DOHH2 (cell line): ENCODE data around the gene TRIM38.
"Not testable (repeated sequence)": the region's sequence is repeated elsewhere in the genome, so short reads cannot be mapped to it uniquely, and the experiment has no call there.

ENCODE experiments used
- H3F3A ChIP-seq: fragments of 200-600 bp; sonication (generic), shearing (Covaris generic); 2 replicates; pipeline ENCODE4 v1.6.0; 2016; ENCODE audit warnings: antibody characterized with exemption, mild to moderate bottlenecking; ENCODE audit not compliant: control insufficient read depth, insufficient read depth
- H3K27ac ChIP-seq: fragments of 200-600 bp; sonication (generic); 2 replicates; pipeline ENCODE4 v1.5.1; 2014; ENCODE audit warnings: low read depth, mild to moderate bottlenecking, low read length, moderate library complexity
- H3K27me3 ChIP-seq: fragments of 200-600 bp; sonication (generic); 2 replicates; pipeline ENCODE4 v1.6.1; 2014; ENCODE audit warnings: mild to moderate bottlenecking, low read length, mixed read lengths; ENCODE audit not compliant: control insufficient read depth
- H3K36me3 ChIP-seq: fragments of 200-600 bp; sonication (generic); 2 replicates; pipeline ENCODE4 v1.6.1; 2014; ENCODE audit warnings: mild to moderate bottlenecking, low read length, moderate library complexity, mixed read lengths; ENCODE audit not compliant: control insufficient read depth
- H3K4me1 ChIP-seq: fragments of 200-600 bp; sonication (generic); 2 replicates; pipeline ENCODE4 v1.6.1; 2014; ENCODE audit warnings: mild to moderate bottlenecking, low read length, mixed read lengths; ENCODE audit not compliant: control insufficient read depth
- H3K4me2 ChIP-seq: fragments of 200-600 bp; sonication (generic); 2 replicates; pipeline ENCODE4 v1.6.0; 2014; ENCODE audit warnings: mild to moderate bottlenecking, low read length, moderate library complexity
- H3K4me3 ChIP-seq: fragments of 200-600 bp; sonication (generic); 2 replicates; pipeline ENCODE4 v1.5.1; 2014; ENCODE audit warnings: mild to moderate bottlenecking, low read length, mixed read lengths
- H3K79me2 ChIP-seq: fragments of 200-600 bp; sonication (generic); 2 replicates; pipeline ENCODE4 v1.6.1; 2014; ENCODE audit warnings: mild to moderate bottlenecking, low read length, mixed read lengths; ENCODE audit not compliant: control insufficient read depth
- H3K9me2 ChIP-seq: fragments of 200-600 bp; sonication (generic); replicated peaks from 2 replicates; pipeline ENCODE4 v1.6.1; 2014; ENCODE audit warnings: mild to moderate bottlenecking, low read length, mixed read lengths; ENCODE audit not compliant: control insufficient read depth
- H3K9me3 ChIP-seq: fragments of 200-600 bp; sonication (generic); 2 replicates; pipeline ENCODE4 v1.6.1; 2014; ENCODE audit warnings: antibody characterized with exemption, low read length, mixed read lengths; ENCODE audit not compliant: control insufficient read depth, insufficient read depth
- H4K20me1 ChIP-seq: fragments of 200-600 bp; sonication (generic); 2 replicates; pipeline ENCODE4 v1.6.0; 2014; ENCODE audit warnings: low read depth, mild to moderate bottlenecking, antibody characterized with exemption, low read length, moderate library complexity; ENCODE audit not compliant: control insufficient read depth, insufficient read depth
- EZH2phosphoT487 ChIP-seq: fragments of 200-600 bp; sonication (generic); IDR thresholded peaks from 2 replicates; pipeline ENCODE4 v1.6.1; 2017; ENCODE audit warnings: borderline replicate concordance, mild to moderate bottlenecking, antibody characterized with exemption, low read length, moderate library complexity, mixed read lengths
- TF ChIP-seq, protein P1 (sequence below): fragments of 200-600 bp; sonication (generic); IDR thresholded peaks from one replicate; pipeline ENCODE4 v1.5.1; 2014; ENCODE audit warnings: antibody characterized with exemption, mild to moderate bottlenecking, low read depth, low read length; ENCODE audit not compliant: poor library complexity, severe bottlenecking

Gene TRIM38

GRCh38 chr6:25927756-25928216 lies 34.8 kb upstream of the TRIM38 start:
- Histone ChIP-seq H3F3A (no peaks in the 10 kb centered on the region), H3K79me2 (no peaks in the 10 kb centered on the region), H3K27me3 (no peaks in the 10 kb centered on the region), H3K36me3 (no peaks in the 10 kb centered on the region), H3K27ac (no peak overlapping the region), H3K4me2 (no peak overlapping the region), H4K20me1 (no peaks in the 10 kb centered on the region), H3K4me3 (no peak overlapping the region), H3K9me2 (no peaks in the 10 kb centered on the region), H3K4me1 (no peaks in the 10 kb centered on the region), H3K9me3 (no peaks in the 10 kb centered on the region)
- no peak for TF ChIP-seq EZH2phosphoT487
- TF ChIP-seq, protein P1, sequence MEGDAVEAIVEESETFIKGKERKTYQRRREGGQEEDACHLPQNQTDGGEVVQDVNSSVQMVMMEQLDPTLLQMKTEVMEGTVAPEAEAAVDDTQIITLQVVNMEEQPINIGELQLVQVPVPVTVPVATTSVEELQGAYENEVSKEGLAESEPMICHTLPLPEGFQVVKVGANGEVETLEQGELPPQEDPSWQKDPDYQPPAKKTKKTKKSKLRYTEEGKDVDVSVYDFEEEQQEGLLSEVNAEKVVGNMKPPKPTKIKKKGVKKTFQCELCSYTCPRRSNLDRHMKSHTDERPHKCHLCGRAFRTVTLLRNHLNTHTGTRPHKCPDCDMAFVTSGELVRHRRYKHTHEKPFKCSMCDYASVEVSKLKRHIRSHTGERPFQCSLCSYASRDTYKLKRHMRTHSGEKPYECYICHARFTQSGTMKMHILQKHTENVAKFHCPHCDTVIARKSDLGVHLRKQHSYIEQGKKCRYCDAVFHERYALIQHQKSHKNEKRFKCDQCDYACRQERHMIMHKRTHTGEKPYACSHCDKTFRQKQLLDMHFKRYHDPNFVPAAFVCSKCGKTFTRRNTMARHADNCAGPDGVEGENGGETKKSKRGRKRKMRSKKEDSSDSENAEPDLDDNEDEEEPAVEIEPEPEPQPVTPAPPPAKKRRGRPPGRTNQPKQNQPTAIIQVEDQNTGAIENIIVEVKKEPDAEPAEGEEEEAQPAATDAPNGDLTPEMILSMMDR: no peak

DNA sequence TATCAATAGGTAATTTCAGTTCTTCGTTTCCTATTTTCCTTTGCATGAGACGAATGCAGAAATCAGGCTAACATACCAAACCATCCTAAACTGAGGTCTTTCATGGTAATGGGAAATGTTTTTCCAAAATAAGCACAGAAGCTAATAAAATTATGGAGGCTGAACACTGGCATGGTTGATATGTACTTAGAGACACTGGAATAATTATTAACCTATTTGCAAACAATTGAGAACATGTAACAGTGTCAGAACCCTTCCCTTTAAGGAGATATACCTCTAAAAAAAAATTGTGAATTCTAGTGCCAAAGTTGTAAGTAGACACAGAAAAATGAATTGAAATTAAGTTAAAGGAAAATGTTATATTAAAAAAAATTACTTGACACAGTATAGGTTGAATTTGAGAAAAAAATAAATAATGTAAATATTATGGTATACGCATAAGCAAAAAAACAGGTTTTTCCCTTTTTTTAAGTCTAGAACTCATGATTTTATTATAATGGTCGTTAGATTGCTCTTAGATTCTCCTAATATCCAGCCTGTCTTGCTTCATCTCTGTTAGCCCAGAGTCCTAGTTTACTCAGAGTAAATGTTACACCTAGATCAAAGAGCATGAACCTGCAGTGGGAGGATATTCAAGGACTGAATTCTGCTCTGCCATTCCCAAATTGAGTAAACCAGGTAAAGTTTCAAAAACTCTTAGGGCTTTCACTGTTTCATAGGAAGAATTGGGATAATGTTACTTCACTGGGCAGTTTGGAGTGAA lies 33.9 kb upstream of the TRIM38 start:
- no peaks in the 10 kb centered on the region for H3K36me3 ChIP-seq
- H3K4me1 ChIP-seq: no peaks in the 10 kb centered on the region
- no peaks in the 10 kb centered on the region for H4K20me1 ChIP-seq
- H3K4me3 ChIP-seq: no peak overlapping the region
- no peak overlapping the region for H3K27ac ChIP-seq
- H3K27me3 ChIP-seq: no peaks in the 10 kb centered on the region
- no peak for TF ChIP-seq EZH2phosphoT487
- TF ChIP-seq, protein P1: no peak
- H3K4me2 ChIP-seq: no peak overlapping the region
- no peaks in the 10 kb centered on the region for H3K9me3 ChIP-seq
- H3F3A ChIP-seq: no peaks in the 10 kb centered on the region
- no peaks in the 10 kb centered on the region for H3K79me2 ChIP-seq
- no peaks in the 10 kb centered on the region for H3K9me2 ChIP-seq

DNA sequence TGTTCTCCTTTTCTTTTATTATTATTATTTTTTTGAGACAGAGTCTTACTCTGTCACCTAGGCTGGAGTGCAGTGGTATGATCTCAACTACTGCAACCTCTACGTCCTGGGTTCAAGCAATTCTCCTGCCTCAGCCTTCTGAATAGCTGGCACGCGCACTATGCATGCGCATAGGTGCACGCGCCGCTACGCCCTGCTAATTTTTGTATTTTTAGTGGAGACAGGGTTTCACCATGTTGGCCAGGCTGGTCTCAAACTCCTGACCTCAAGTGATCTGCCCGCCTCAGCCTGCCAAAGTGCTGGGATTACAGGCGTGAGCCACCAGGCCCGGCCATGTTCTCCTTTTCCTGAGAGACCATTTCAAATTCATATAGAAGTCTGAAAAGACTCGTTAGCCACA lies 32.8 kb upstream of the TRIM38 start:
- not testable (repeated sequence) for H3K4me1 ChIP-seq, H3K9me3 ChIP-seq, H3K4me3 ChIP-seq, H3K4me2 ChIP-seq, H3K36me3 ChIP-seq, H3F3A ChIP-seq, H3K27ac ChIP-seq, H3K27me3 ChIP-seq, H4K20me1 ChIP-seq, H3K9me2 ChIP-seq, H3K79me2 ChIP-seq

- TF ChIP-seq, protein P1: no peak
- TF ChIP-seq EZH2phosphoT487: no peak
- H3K27me3 ChIP-seq: no peaks in the 10 kb centered on the region
- no peak within 1 kb of the TSS for H3K27ac ChIP-seq
- no peaks in the 10 kb centered on the region for H3K4me1 ChIP-seq
- no peak within 1 kb of the TSS for H3K4me3 ChIP-seq
- no peaks in the 10 kb centered on the region for H3K9me3 ChIP-seq
- H3K79me2 ChIP-seq: no peaks in the 10 kb centered on the region
- H3K36me3 ChIP-seq: no peaks in the 10 kb centered on the region
- no peaks in the 10 kb centered on the region for H3F3A ChIP-seq
- no peaks in the 10 kb centered on the region for H3K9me2 ChIP-seq
- H3K4me2 ChIP-seq: no peak within 1 kb of the TSS
- no peaks in the 10 kb centered on the region for H4K20me1 ChIP-seq
Observed at GRCh38 chr6:25930532-25931410, 31.8 kb upstream of the TRIM38 start, which contains the start of gene SLC17A2. SLC17A2 (minus strand) TSS chr6:25930691; CDS start chr6:25925796, 4,895 bp downstream.
